ENCODE results near the gene VPREB3. TPM values are rescaled to one million over a fixed set of nuclear protein-coding genes. Genes with fewer than 3 reads are reported as not detected.

The VPREB3 gene
- total and polyA plus RNA-seq, 7 donors: 0.61 to 3.2 (median 0.85) TPM

DNA sequence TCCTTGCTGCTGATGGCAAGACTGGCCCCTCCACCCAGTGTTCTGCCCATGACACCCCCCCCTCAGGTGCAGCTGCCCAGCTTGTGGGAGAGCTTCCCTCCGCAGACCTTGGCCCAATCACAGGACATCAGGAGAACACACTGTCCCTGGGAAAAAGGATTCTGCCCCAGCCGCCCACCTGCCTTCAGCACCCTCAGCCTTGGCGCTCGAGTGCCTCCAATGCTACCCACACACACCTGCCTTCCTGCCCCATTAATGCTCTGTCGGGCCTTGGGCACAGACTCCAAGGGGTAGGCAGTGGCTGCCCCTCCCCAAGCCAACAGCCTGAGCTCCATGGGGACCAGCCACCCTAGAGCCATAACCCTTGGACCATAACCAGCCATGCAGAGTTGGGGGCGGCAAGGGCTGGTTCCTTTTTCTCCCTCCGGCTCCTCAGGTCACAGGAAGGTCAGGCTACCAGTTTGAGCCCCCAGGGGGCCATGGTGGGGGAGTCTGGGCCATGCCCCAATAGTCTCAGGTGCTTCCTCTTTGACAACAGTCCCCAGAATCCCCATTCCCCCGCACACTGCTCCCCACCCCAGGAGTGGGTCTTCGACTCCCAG, 2.0 kb downstream of the VPREB3 start:
- no peaks in the 10 kb centered on the region for H3K9me3 ChIP-seq
- TF ChIP-seq, protein P1, sequence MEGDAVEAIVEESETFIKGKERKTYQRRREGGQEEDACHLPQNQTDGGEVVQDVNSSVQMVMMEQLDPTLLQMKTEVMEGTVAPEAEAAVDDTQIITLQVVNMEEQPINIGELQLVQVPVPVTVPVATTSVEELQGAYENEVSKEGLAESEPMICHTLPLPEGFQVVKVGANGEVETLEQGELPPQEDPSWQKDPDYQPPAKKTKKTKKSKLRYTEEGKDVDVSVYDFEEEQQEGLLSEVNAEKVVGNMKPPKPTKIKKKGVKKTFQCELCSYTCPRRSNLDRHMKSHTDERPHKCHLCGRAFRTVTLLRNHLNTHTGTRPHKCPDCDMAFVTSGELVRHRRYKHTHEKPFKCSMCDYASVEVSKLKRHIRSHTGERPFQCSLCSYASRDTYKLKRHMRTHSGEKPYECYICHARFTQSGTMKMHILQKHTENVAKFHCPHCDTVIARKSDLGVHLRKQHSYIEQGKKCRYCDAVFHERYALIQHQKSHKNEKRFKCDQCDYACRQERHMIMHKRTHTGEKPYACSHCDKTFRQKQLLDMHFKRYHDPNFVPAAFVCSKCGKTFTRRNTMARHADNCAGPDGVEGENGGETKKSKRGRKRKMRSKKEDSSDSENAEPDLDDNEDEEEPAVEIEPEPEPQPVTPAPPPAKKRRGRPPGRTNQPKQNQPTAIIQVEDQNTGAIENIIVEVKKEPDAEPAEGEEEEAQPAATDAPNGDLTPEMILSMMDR (IDR thresholded peaks at IDR 0.05): no peak
- no peaks in the 10 kb centered on the region for H3K27me3 ChIP-seq (ENCODE audit: insufficient read depth in 3 of 3, low read length in 2 of 3)
- intact Hi-C loops (cut with DNase I): no loop called here
- H3K27ac ChIP-seq: no peak overlapping the region
- H3K36me3 ChIP-seq (ENCODE audit: insufficient read depth in 1 of 2, low read depth in 1 of 2): no peaks in the 10 kb centered on the region
- DNase-seq: no peak
- no peak for ATAC-seq
- peaks cover 10% of the 10 kb centered on the region for H3K4me1 ChIP-seq
- 78 to 84% (median 82%) methylated on average over 9 of the region's 9 CpGs for WGBS, 3 donors
- H3K4me3 ChIP-seq: peak overlapping the region; percentile 91

DNA sequence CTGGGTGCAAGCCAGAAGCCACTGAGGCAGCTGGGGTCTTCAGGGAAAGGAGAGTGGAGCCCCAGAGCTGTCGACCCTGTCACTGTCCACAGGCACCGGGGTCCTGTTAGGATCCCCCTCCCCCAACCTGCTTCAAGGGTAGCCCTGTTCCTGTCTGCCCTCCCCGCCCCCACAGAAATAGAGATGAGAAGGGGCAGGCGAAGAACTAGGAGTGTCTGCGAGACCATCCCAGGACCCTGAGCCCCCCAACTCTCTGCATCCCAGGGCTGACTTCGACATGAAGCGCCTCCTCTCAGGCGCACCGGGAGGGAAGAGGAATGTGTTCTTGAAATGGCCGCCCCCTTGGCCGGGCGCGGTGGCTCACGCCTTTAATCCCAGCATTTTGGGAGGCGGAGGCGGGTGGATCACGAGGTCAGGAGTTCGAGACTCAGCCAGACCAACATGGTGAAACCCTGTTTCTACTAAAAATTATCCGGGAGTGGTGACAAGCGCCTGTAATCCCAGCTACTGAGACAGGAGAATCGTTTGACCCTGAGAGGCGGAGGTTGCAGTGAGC, 2.7 kb downstream of the VPREB3 start:
- H3K4me1 ChIP-seq: peaks cover 10% of the 10 kb centered on the region
- H3K9me3 ChIP-seq: no peaks in the 10 kb centered on the region
- H3K27me3 ChIP-seq (ENCODE audit: insufficient read depth in 3 of 3, low read length in 2 of 3): no peaks in the 10 kb centered on the region
- TF ChIP-seq, protein P1 (IDR thresholded peaks at IDR 0.05): no peak
- WGBS, 3 donors: 17 to 27% (median 22%) methylated on average over 21 to 22 of the region's 22 CpGs
- ATAC-seq (peak; percentile 39 to 48 (median 44)), DNase-seq (peak in 1 of 2 donors; percentile 47)
- H3K4me3 ChIP-seq: peak overlapping the region; percentile 91
- H3K27ac ChIP-seq: peak overlapping the region; percentile 90
- intact Hi-C loops (cut with DNase I): no loop called here
- no peaks in the 10 kb centered on the region for H3K36me3 ChIP-seq (ENCODE audit: insufficient read depth in 1 of 2, low read depth in 1 of 2)

DNA sequence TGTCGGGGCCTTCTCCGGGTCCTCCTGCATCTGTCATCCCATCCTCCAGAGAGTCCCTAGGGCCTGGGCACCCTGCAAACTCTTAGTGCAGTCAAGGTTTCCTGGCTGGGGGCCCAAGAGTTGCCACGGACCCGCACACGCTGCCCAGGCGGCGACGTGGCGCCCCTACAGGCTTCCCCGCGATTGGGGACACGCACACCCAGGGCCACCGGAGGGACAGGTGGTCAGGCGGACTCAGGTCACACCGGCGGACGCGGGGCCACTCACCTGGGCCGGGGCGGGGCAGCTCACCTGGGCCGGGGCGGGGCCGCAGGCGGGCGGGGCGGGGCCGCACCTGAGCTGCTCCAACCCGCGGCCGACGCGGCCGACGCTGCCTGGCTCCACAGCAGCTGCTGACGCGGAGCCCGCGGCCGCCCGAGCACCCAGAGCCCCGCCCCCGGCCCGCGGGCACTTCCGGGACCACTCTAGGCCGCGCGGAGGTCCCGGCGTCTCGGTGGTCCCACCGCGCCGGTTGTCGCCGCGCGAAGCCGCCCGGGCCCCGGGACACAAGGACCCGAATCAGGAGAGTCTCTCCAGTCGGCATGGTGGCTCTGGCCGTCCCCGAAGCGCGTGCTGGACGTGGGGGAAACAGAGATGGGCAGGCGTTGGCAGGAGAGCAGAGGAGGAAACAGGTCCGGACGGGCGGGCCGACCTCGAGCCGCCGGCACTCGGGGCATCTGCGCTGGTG, 3.3 kb downstream of the VPREB3 start, which contains the start of gene ZNF70:
Gene ZNF70, minus strand, starts transcription at position 399 of the 727 bp plus-strand sequence. CDS start 5,972 bp downstream, outside the sequence.
- WGBS, 3 donors: 0 to 1% (median 1%) methylated on average over 56 to 78 of the region's 78 CpGs
- H3K27me3 ChIP-seq (ENCODE audit: insufficient read depth in 3 of 3, low read length in 2 of 3): no peaks in the 10 kb centered on the region
- H3K36me3 ChIP-seq (ENCODE audit: insufficient read depth in 1 of 2, low read depth in 1 of 2): no peaks in the 10 kb centered on the region
- DNase-seq: peak; percentile 88 to 92
- TF ChIP-seq, protein P1 (IDR thresholded peaks at IDR 0.05): no peak
- peak within 1 kb of the TSS; percentile 91 for H3K4me3 ChIP-seq
- peaks cover 10% of the 10 kb centered on the region for H3K4me1 ChIP-seq
- peak; percentile 87 to 92 (median 88) for ATAC-seq
- intact Hi-C loops (cut with DNase I): no loop called here
- H3K27ac ChIP-seq: peak within 1 kb of the TSS; percentile 90
- H3K9me3 ChIP-seq: no peaks in the 10 kb centered on the region

- Histone ChIP-seq H3K27ac (peak overlapping the region; percentile 90), H3K27me3 (ENCODE audit: insufficient read depth in 3 of 3, low read length in 2 of 3) (no peaks in the 10 kb centered on the region), H3K4me1 (peaks cover 10% of the 10 kb centered on the region), H3K4me3 (peak overlapping the region; percentile 91), H3K36me3 (ENCODE audit: insufficient read depth in 1 of 2, low read depth in 1 of 2) (no peaks in the 10 kb centered on the region), H3K9me3 (no peaks in the 10 kb centered on the region)
- intact Hi-C loops (cut with DNase I): no loop called here
- DNase-seq: no peak
- ATAC-seq: no peak
- TF ChIP-seq, protein P1 (IDR thresholded peaks at IDR 0.05): no peak
- 37 to 42% (median 39%) methylated on average over 5 of the region's 5 CpGs for WGBS, 3 donors
Measured at GRCh38 chr22:23750367-23750713, 3.9 kb downstream of the VPREB3 start.

Data from psoas muscle (tissue), 8 donors.